HG02943 (cell line): ENCODE measurements around the gene SRGAP3.
"Not testable (repeated sequence)": the region's sequence is repeated elsewhere in the genome, so short reads cannot be mapped to it uniquely, and the experiment has no call there.

Experiments
- ATAC-seq: cut with Tn5 transposase; IDR thresholded peaks from one replicate; pipeline ENCODE4 v1.9.1; 2021; ENCODE audit warnings: mild to moderate bottlenecking, low read depth, moderate library complexity; ENCODE audit not compliant: unreplicated experiment

SRGAP3 gene

DNA sequence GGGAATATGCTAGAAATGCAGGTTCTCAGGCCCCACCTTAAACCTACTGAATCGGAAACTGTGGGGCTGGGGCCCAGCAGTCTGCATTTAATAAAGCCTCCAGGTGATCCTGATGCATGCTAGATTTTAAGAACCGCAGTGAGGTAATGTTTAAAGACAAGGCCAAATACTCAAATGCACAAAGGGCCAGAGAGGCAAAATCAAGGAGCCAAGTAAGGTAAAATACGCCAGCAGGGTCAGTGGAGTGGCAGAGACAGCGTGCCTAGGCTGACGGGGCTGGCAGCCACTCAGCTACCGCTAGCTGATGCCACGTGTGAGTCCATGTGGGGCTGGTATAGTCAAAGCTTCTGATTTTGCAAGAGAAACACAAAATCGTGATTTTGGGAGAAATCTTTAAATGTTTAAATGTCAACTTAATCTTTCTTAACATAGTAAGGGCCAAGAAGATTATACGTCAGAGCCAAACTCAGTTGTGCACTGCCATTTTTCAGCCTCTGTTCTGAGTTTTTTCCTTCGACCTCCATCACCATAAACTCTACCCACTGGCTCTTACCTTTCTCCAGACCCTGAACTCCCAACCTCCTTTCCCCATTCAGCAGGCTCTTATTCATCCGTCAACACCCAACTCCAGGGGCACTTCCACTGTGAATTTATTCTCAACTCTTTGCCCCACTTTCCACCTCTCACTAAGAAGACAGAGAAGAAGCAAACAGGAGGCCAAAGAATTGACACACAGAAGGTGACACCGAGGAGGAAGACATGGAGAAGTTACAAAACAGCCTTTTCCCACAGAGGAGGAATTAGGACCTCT, 149.5 kb downstream of the SRGAP3 start:
- ATAC-seq, result no peak

GRCh38 chr3:9098716-9099675, 150.4 kb downstream of the SRGAP3 start:
- no peak for ATAC-seq

DNA sequence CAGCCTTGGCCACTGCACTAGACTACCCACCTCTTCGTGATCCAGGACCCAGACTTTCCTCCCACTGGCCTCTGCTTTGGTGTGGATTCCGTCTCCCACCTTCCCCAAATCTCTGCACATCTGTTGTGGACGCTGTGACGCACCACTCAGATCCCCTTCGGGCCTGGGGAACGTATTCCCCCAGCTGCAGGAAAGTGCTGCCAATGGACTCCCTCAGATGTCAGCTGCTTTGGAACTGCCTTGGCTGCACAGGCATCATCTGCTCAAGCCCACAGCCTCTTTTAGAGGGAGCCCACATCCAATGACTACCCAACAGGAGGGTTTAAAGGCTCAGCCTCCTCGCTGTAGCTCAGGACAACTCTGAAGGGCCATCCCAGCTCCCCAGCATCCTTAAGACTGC, 152.0 kb downstream of the SRGAP3 start:
- ATAC-seq, result no peak

GRCh38 chr3:9091486-9092235, 157.8 kb downstream of the SRGAP3 start:
- no peak for ATAC-seq

DNA sequence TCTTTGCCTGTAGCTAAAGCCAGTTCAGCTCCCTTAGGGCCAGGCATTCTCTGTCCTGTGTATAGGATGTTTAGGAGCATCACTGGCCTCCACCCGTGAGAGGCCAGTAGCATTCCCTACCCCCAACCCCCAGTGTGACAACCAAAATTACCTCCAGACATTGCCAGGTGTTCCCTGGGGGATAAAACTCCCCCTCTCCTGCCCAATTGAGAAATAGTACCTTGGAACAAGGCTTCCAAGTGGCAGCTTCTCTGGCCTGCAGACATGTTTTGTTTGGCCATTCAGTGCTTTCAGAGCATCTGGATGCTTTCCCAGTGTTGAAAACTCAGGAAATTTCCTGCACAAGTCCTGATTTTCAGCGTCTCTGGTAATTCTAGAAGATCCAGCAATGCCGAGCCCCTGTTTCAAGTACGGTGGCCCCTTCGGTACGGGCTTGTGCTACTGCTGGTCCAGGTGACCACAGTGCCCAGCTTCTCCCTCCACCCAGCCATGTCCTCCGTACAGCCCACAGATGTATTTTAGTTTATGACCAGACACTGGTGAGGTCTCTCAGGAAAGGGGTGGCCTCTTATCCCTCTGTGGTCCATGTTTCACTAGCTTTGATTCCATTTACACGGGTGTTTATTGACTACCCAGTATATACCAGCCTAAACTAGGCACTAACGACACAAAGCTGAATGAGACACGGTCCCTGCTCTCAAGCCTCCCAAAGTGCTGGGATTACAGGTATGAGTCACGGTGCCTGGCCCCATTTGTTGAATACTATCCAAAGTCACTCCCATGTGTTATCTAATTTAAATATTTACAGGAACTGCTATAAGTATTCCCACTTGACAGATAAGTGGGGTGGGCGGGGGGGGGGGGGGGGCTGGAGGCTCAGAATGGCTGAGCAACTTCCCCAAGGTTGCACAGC, 160.7 kb downstream of the SRGAP3 start:
- ATAC-seq, result no peak

- ATAC-seq, result no peak
These were observed 161.5 kb downstream of the SRGAP3 start for GRCh38 chr3:9087831-9088413.

GRCh38 chr3:9085428-9085827, 164.0 kb downstream of the SRGAP3 start:
- not testable (repeated sequence) for ATAC-seq

DNA sequence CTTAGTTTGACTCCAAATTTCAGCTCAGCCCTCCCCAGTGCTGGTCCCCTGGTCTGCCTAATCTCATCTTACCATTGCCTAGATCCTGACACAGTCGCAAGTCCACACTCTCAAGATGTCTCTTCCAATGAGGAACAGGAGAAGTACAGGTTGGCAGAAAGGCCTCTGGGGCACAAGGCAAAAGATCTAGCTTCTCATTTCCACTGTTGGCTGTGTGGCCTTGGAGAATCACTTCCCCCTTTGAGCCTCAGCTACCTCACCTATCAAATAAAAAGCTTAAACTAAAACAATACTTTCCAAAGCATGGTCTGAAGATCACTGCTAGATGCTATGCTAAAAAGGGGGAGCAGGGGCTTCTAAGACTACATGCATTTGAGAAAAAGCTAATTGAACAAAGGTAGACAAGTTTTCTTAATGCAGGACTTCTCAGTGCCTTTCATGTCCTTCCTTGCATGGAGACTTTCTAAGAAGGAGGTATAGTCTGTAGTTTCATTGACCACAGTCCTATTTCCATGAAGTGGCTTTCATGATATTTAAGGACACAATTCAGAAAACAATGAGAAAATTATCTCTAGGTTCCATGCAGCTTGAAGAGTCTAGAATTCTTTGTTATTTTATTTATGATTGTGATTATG, 168.1 kb downstream of the SRGAP3 start:
- ATAC-seq, result no peak

- no peak for ATAC-seq
These were observed 169.3 kb downstream of the SRGAP3 start for GRCh38 chr3:9080163-9080562.

DNA sequence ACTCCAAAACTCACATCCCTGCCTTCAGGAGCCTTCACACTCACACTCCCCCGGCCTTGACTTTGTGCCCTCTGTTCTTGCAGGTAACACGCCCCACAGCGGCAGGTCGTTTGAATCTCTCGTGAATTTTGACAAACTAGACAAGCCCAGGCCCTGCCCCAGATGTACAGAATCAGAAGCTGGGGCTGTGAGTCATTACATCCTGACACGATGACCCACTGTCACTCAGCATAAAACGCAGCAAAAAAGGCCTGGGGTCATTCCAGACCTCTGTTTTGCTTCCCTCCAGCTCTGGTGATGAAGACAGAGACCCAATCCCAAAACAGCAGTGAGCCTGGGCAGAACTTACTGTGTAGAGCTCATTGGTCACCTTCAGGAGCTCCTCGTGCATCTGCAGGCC, 169.8 kb downstream of the SRGAP3 start:
- ATAC-seq, result no peak

DNA sequence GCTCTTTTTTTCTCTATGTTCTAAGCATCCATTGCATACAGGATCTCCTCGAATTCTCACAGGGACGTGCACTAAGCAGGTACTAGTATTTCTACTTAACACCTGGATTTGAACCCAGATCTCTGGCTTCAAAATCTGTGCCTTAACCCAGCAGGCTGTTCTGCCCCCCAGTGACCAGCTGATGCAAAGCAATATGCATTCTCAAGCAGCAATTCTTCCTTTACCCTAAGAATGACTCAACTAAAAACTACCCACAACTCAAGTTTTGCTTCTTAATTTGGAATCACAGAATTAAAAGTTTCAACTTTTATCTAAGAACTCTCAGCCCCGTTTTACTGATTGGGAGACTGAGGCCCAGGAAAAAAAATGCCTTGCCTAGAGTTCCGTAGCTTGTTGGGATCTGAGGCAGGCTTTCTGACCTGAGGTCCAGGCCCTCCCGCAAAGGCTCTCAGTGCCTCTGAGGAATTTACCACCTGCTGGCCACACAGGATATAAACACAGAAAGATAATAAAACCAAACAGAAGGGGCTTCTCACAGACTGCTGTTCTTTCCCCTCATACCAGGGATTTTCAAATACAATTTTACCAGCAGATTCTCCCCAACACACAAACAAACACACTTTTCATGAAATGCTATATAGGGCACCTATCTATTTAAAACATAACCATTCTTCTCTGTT, 170.7 kb downstream of the SRGAP3 start:
- ATAC-seq, result no peak

GRCh38 chr3:9077029-9077428, 172.4 kb downstream of the SRGAP3 start:
- ATAC-seq, result no peak

GRCh38 chr3:9075762-9076161, 173.7 kb downstream of the SRGAP3 start:
- ATAC-seq, result no peak

DNA sequence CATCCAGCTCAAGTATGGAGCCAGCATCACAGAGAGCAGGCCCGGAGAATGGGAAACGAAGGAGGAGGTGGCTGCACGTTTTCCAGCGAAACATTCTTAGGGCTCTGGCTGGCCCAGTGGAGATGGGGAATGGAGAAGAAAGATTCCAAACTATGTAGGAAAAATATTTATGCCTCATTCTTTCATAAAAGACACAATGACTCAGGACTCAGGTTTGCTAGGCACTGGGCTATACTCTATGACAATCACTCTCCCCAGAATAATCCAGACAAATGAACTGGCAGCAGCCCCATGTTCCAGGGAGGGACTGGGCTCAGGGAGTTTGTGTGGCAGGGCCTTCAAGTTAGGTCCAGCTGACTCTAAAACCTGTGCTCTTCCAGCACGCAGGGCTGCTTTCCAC, 175.4 kb downstream of the SRGAP3 start:
- ATAC-seq, result no peak

GRCh38 chr3:9072667-9073009, 176.8 kb downstream of the SRGAP3 start:
- no peak for ATAC-seq

DNA sequence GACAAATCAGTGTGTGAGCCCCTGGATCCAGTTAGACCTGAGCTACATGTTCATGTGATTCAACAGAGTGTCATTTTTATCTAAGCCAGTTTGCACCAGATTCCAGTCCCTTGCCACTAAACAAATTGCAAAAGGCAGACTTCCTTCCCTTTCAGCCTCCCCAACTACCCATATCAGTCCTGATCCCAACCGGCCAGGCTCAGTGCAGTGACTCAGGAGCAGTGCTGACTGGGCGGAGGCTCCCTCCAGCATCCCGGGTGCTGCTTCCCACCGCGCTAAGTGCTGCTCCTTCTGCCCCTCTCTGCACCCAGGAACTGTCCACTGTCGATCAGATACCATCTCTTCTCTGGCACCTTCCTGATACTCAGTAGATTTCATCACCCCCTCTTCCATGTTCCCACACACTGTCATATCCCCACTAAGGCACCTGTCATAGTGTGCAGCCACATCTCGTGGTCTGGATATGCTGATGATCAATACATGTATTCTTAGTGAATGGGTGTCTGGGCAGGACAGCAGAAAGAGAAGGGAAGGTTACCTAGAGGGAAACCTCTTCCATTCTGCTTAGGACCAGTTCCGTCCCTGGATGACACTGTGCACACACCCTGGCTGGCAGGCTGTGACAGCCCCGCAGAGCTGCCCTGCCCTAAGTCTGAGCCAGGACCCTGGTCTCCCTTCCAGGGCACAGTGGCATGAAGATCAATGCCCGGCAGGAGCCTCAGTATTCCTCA, 177.3 kb downstream of the SRGAP3 start:
- ATAC-seq, result no peak

- ATAC-seq, result no peak
These were observed 178.5 kb downstream of the SRGAP3 start for GRCh38 chr3:9070961-9071360.

- no peak for ATAC-seq
These were observed 179.5 kb downstream of the SRGAP3 start for GRCh38 chr3:9069971-9070370.
